Measurements from ENCODE around the gene COL4A2.

COL4A2 gene

GRCh38 chr13:110443622-110444225 lies 136.6 kb downstream of the COL4A2 start:
- H3K36me3 ChIP-seq (ENCODE audit: insufficient read depth, low read length): no peaks in the 10 kb centered on the region
- no peak overlapping the region for H2AFZ ChIP-seq (ENCODE audit: low read length)
- H3K9me3 ChIP-seq (ENCODE audit: low read length): no peaks in the 10 kb centered on the region
- H3K4me3 ChIP-seq (ENCODE audit: low read depth, low read length, poor library complexity, severe bottlenecking): no peak overlapping the region
- no peaks in the 10 kb centered on the region for H3K79me2 ChIP-seq (ENCODE audit: insufficient read depth, low read length)
- no peak overlapping the region for H3K4me2 ChIP-seq (ENCODE audit: low read length)
- H3K9ac ChIP-seq (ENCODE audit: low read length): no peak overlapping the region
- H3K4me1 ChIP-seq (ENCODE audit: insufficient read depth, low read length, severe bottlenecking): no peaks in the 10 kb centered on the region
- H3K27ac ChIP-seq (ENCODE audit: low read depth, low read length, poor library complexity, severe bottlenecking): no peak overlapping the region
- H4K20me1 ChIP-seq (ENCODE audit: insufficient read depth, low read length): peaks cover 2% of the 10 kb centered on the region; the same call in 1 of the 2 replicates
- TF ChIP-seq CTCF (IDR thresholded peaks at IDR 0.05; ENCODE audit: low read length) (no peak), EZH2 (IDR thresholded peaks at IDR 0.05; ENCODE audit: borderline replicate concordance, low read length) (no peak)
- H3K27me3 ChIP-seq (ENCODE audit: insufficient read depth, low read length): 0 out of 2 replicates have a peak, but pooled peaks cover 21% of the 10 kb centered on the region
- H3K9me2 ChIP-seq (ENCODE audit: low read depth, low read length): no peaks in the 10 kb centered on the region
- H3F3A ChIP-seq (ENCODE audit: insufficient read depth, low read length): no peaks in the 10 kb centered on the region

- TF ChIP-seq CTCF (IDR thresholded peaks at IDR 0.05; ENCODE audit: low read length): peak; percentile 46
- no peak for TF ChIP-seq EZH2 (IDR thresholded peaks at IDR 0.05; ENCODE audit: borderline replicate concordance, low read length)
- no peaks in the 10 kb centered on the region for H3F3A ChIP-seq (ENCODE audit: insufficient read depth, low read length)
- peaks cover 2% of the 10 kb centered on the region; the same call in 1 of the 2 replicates for H4K20me1 ChIP-seq (ENCODE audit: insufficient read depth, low read length)
- no peaks in the 10 kb centered on the region for H3K4me1 ChIP-seq (ENCODE audit: insufficient read depth, low read length, severe bottlenecking)
- no peak overlapping the region for H3K4me3 ChIP-seq (ENCODE audit: low read depth, low read length, poor library complexity, severe bottlenecking)
- H3K9me3 ChIP-seq (ENCODE audit: low read length): no peaks in the 10 kb centered on the region
- H3K9ac ChIP-seq (ENCODE audit: low read length): no peak overlapping the region
- H3K36me3 ChIP-seq (ENCODE audit: insufficient read depth, low read length): no peaks in the 10 kb centered on the region
- no peak overlapping the region for H3K27ac ChIP-seq (ENCODE audit: low read depth, low read length, poor library complexity, severe bottlenecking)
- no peak overlapping the region for H3K4me2 ChIP-seq (ENCODE audit: low read length)
- no peaks in the 10 kb centered on the region for H3K79me2 ChIP-seq (ENCODE audit: insufficient read depth, low read length)
- H3K27me3 ChIP-seq (ENCODE audit: insufficient read depth, low read length): 0 out of 2 replicates have a peak, but pooled peaks cover 21% of the 10 kb centered on the region
- H3K9me2 ChIP-seq (ENCODE audit: low read depth, low read length): no peaks in the 10 kb centered on the region
- H2AFZ ChIP-seq (ENCODE audit: low read length): no peak overlapping the region
These were observed 137.2 kb downstream of the COL4A2 start for GRCh38 chr13:110444226-110444653.

GRCh38 chr13:110445183-110445582 lies 138.1 kb downstream of the COL4A2 start:
- Histone ChIP-seq H3K4me1 (ENCODE audit: insufficient read depth, low read length, severe bottlenecking) (no peaks in the 10 kb centered on the region), H2AFZ (ENCODE audit: low read length) (no peak overlapping the region), H3K79me2 (ENCODE audit: insufficient read depth, low read length) (no peaks in the 10 kb centered on the region), H3K4me3 (ENCODE audit: low read depth, low read length, poor library complexity, severe bottlenecking) (no peak overlapping the region), H3F3A (ENCODE audit: insufficient read depth, low read length) (no peaks in the 10 kb centered on the region), H3K9me2 (ENCODE audit: low read depth, low read length) (no peaks in the 10 kb centered on the region), H3K4me2 (ENCODE audit: low read length) (no peak overlapping the region), H3K27ac (ENCODE audit: low read depth, low read length, poor library complexity, severe bottlenecking) (no peak overlapping the region), H4K20me1 (ENCODE audit: insufficient read depth, low read length) (peaks cover 2% of the 10 kb centered on the region; the same call in 1 of the 2 replicates), H3K36me3 (ENCODE audit: insufficient read depth, low read length) (no peaks in the 10 kb centered on the region), H3K9me3 (ENCODE audit: low read length) (no peaks in the 10 kb centered on the region), H3K27me3 (ENCODE audit: insufficient read depth, low read length) (peaks cover 19% of the 10 kb centered on the region), H3K9ac (ENCODE audit: low read length) (no peak overlapping the region)
- TF ChIP-seq CTCF (IDR thresholded peaks at IDR 0.05; ENCODE audit: low read length): no peak
- no peak for TF ChIP-seq EZH2 (IDR thresholded peaks at IDR 0.05; ENCODE audit: borderline replicate concordance, low read length)
